Esophagus squamous epithelium (tissue), 4 donors: Measurements from ENCODE around the gene TMEM258.

Source experiments
- POLR2A ChIP-seq, 4 donors: fragments of 450-650 bp; IDR thresholded peaks; one replicate each; pipeline ENCODE4 v1.6.1; 2017; ENCODE audit warnings: antibody characterized with exemption in 4 of 4, mild to moderate bottlenecking in 4 of 4, moderate library complexity in 3 of 4
- TF ChIP-seq, protein P1 (sequence below), 6 experiments: fragments of 450-650 bp in 4 of 6; fragments of 200-600 bp in 2 of 6; sonication (generic) in 2 of 6; IDR thresholded peaks; one replicate each; pipeline ENCODE4 v1.5.1; 2016 to 2019; ENCODE audit warnings: antibody characterized with exemption in 6 of 6, mild to moderate bottlenecking in 4 of 6, moderate library complexity in 4 of 6

DNA sequence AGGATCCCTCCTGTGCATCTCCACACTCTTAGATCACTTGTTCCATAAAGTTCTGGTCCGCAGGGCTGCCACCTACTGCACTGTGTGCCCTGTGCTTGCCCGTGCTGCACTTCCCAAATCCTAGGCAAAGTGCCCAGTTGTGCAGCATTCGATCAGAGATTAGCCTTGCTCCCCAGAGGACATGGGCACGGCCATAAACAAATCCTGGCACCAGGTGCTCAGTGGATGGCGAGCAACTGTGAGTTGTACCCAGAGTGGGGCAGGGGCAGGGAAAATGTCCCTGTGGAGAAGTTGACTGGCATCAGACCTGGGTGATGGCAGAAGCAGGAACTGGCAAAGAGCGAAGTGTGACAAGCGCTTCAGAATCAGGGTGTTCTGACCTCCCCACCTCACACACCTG, 40.4 kb upstream of the TMEM258 start:
- TF ChIP-seq, protein P1, sequence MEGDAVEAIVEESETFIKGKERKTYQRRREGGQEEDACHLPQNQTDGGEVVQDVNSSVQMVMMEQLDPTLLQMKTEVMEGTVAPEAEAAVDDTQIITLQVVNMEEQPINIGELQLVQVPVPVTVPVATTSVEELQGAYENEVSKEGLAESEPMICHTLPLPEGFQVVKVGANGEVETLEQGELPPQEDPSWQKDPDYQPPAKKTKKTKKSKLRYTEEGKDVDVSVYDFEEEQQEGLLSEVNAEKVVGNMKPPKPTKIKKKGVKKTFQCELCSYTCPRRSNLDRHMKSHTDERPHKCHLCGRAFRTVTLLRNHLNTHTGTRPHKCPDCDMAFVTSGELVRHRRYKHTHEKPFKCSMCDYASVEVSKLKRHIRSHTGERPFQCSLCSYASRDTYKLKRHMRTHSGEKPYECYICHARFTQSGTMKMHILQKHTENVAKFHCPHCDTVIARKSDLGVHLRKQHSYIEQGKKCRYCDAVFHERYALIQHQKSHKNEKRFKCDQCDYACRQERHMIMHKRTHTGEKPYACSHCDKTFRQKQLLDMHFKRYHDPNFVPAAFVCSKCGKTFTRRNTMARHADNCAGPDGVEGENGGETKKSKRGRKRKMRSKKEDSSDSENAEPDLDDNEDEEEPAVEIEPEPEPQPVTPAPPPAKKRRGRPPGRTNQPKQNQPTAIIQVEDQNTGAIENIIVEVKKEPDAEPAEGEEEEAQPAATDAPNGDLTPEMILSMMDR (IDR thresholded peaks at IDR 0.05), result no peak
- no peak for TF ChIP-seq POLR2A (IDR thresholded peaks at IDR 0.05)
